H7 (cell line): ENCODE measurements around the gene CKAP2L. TPM values are rescaled to one million over a fixed set of nuclear protein-coding genes. Genes with fewer than 3 reads are reported as not detected.

Experiments used
- total RNA-seq: library from RNA; depleted of rRNA; stranded (reverse); fragments of >200 nt; shearing (Covaris generic); gene quantifications from 2 replicates; pipeline ENCODE4 v1.2.3, GENCODE V29; 2014; rRNA removed

CKAP2L gene
- total RNA-seq, 1 experiment from 2014 or later: 14.9 TPM

Other genes starting within 250 kb of the CKAP2L start
- 35.1 and 35.5 TPM in 2 replicates for gene POLR1B, start 222.1 kb downstream of the CKAP2L start, total RNA-seq
- 19.0 and 40.9 TPM in 2 replicates for gene CHCHD5, start 180.0 kb downstream of the CKAP2L start, total RNA-seq
- gene SLC20A1, start 118.7 kb downstream of the CKAP2L start, total RNA-seq: 33.6 and 34.3 TPM in 2 replicates
- not detected in 2 replicates for gene NT5DC4, start 43.6 kb downstream of the CKAP2L start, total RNA-seq
- gene IL1A, start 19.9 kb upstream of the CKAP2L start, total RNA-seq: 0.11 and 0.38 TPM in 2 replicates
- not detected in 2 replicates for gene IL1B, start 72.2 kb upstream of the CKAP2L start, total RNA-seq
- 0.62 and 1.00 TPM in 2 replicates for gene IL37, start 146.6 kb upstream of the CKAP2L start, total RNA-seq
- 0.37 TPM in 1 of 2 replicates, not detected in the other for gene IL36G, start 213.4 kb upstream of the CKAP2L start, total RNA-seq
- gene IL36A, start 240.8 kb upstream of the CKAP2L start, total RNA-seq: not detected in 2 replicates